Vagina (tissue), 2 donors: ENCODE results near the gene MPND. TPM values are rescaled to one million over a fixed set of nuclear protein-coding genes. Genes with fewer than 3 reads are reported as not detected.
"Not testable (repeated sequence)": the region's sequence is repeated elsewhere in the genome, so short reads cannot be mapped to it uniquely, and the experiment has no call there.

Experiments
- DNase-seq, 2 donors: peaks; one replicate each; pipeline ENCODE4 v3.0.0-alpha.2; 2017; ENCODE audit errors: extremely low spot score in 2 of 2
- H3K27ac ChIP-seq: fragments of 200-600 bp; sonication (generic); one replicate; pipeline ENCODE4 v1.5.1; 2019
- H3K27me3 ChIP-seq: fragments of 200-600 bp; sonication (generic); one replicate; pipeline ENCODE4 v1.5.1; 2019
- H3K36me3 ChIP-seq, 2 donors: fragments of 200-600 bp; sonication (generic); one replicate each; pipeline ENCODE4 v1.5.1; 2017 to 2019
- H3K4me1 ChIP-seq: fragments of 200-600 bp; sonication (generic); one replicate; pipeline ENCODE4 v1.5.1; 2019
- H3K4me3 ChIP-seq, 2 donors: fragments of 200-600 bp; sonication (generic); 1 replicate in 1 of 2; 2 replicates in 1 of 2; pipeline ENCODE4 v1.5.1; 2016 to 2019
- H3K9me3 ChIP-seq: fragments of 200-600 bp; sonication (generic); one replicate; pipeline ENCODE4 v1.5.1; 2019
- CTCF ChIP-seq, 3 experiments: fragments of 450-650 bp in 2 of 3; fragments of 200-600 bp in 1 of 3; sonication (generic) in 1 of 3; IDR thresholded peaks; one replicate each; pipeline ENCODE4 v1.5.1; 2017 to 2019; ENCODE audit warnings: antibody characterized with exemption in 3 of 3, mild to moderate bottlenecking in 2 of 3, moderate library complexity in 2 of 3
- POLR2A ChIP-seq, 2 donors: fragments of 450-650 bp; IDR thresholded peaks; one replicate each; pipeline ENCODE4 v1.6.1; 2017; ENCODE audit warnings: antibody characterized with exemption in 2 of 2, mild to moderate bottlenecking in 2 of 2, moderate library complexity in 2 of 2
- POLR2AphosphoS5 ChIP-seq, 2 donors: sonication (generic); formaldehyde crosslinking; IDR thresholded peaks; one replicate each; pipeline ENCODE4 v1.9.0; 2017; ENCODE audit warnings: antibody characterized with exemption in 2 of 2, mild to moderate bottlenecking in 2 of 2, low read depth in 1 of 2; ENCODE audit not compliant: insufficient read depth in 1 of 2
- intact Hi-C: fragments of 100-400 bp; cut with DNase I; formaldehyde crosslinking; loops from one replicate; pipeline ENCODE4 v1.15.1; 2023
- total RNA-seq: library from RNA; depleted of rRNA; stranded (reverse); fragments of >200 nt; gene quantifications from one replicate; pipeline ENCODE4 v1.2.3, GENCODE V29; 2016

MPND gene
- total RNA-seq, 1 donor from 2014 or later, result 10.1 TPM

GRCh38 chr19:4346020-4346383 lies 2.6 kb downstream of the MPND start:
- no peak overlapping the region for H3K27ac ChIP-seq
- no peaks in the 10 kb centered on the region for H3K9me3 ChIP-seq
- intact Hi-C loops, result no loop called here
- TF ChIP-seq CTCF (IDR thresholded peaks at IDR 0.05), result no peak
- no peak for TF ChIP-seq POLR2A (IDR thresholded peaks at IDR 0.05)
- no peak for TF ChIP-seq POLR2AphosphoS5 (IDR thresholded peaks at IDR 0.05; ENCODE audit: insufficient read depth in 1 of 2, low read depth in 1 of 2)
- H3K4me3 ChIP-seq, result no peak overlapping the region
- peaks cover 12% of the 10 kb centered on the region for H3K4me1 ChIP-seq
- no peaks in the 10 kb centered on the region for H3K27me3 ChIP-seq
- H3K36me3 ChIP-seq, result peaks cover 0 to 12% of the 10 kb centered on the region in 2 donors
- DNase-seq, result no peak

- Histone ChIP-seq H3K4me1 (peaks cover 7% of the 10 kb centered on the region), H3K36me3 (peaks cover 0 to 12% of the 10 kb centered on the region in 2 donors), H3K4me3 (no peak overlapping the region), H3K27me3 (no peaks in the 10 kb centered on the region), H3K27ac (no peak overlapping the region), H3K9me3 (no peaks in the 10 kb centered on the region)
- no peak for DNase-seq
- no peak for TF ChIP-seq CTCF (IDR thresholded peaks at IDR 0.05)
- TF ChIP-seq POLR2A (IDR thresholded peaks at IDR 0.05), result no peak
- TF ChIP-seq POLR2AphosphoS5 (IDR thresholded peaks at IDR 0.05; ENCODE audit: insufficient read depth in 1 of 2, low read depth in 1 of 2), result no peak
- intact Hi-C loops, result no loop called here
Observed at GRCh38 chr19:4347521-4347920, 4.2 kb downstream of the MPND start.

GRCh38 chr19:4349225-4349624 lies 5.9 kb downstream of the MPND start:
- DNase-seq, H3K4me1 ChIP-seq, H3K9me3 ChIP-seq, H3K27ac ChIP-seq, H3K27me3 ChIP-seq, intact Hi-C loops, H3K4me3 ChIP-seq: not testable (repeated sequence)
- peaks cover 0 to 12% of the 10 kb centered on the region in 2 donors for H3K36me3 ChIP-seq

- Histone ChIP-seq H3K36me3 (peaks cover 0 to 12% of the 10 kb centered on the region in 2 donors), H3K27me3 (no peaks in the 10 kb centered on the region), H3K4me3 (no peak overlapping the region), H3K9me3 (no peaks in the 10 kb centered on the region), H3K4me1 (no peaks in the 10 kb centered on the region), H3K27ac (no peak overlapping the region)
- intact Hi-C loops, result no loop called here
- TF ChIP-seq CTCF (IDR thresholded peaks at IDR 0.05) (no peak), POLR2AphosphoS5 (IDR thresholded peaks at IDR 0.05; ENCODE audit: insufficient read depth in 1 of 2, low read depth in 1 of 2) (no peak), POLR2A (IDR thresholded peaks at IDR 0.05) (no peak)
- no peak for DNase-seq
Observed at GRCh38 chr19:4350111-4350510, 6.7 kb downstream of the MPND start.

- Histone ChIP-seq H3K36me3 (peaks cover 0 to 11% of the 10 kb centered on the region in 2 donors), H3K9me3 (no peaks in the 10 kb centered on the region), H3K4me3 (no peak overlapping the region), H3K4me1 (no peaks in the 10 kb centered on the region), H3K27me3 (no peaks in the 10 kb centered on the region), H3K27ac (no peak overlapping the region)
- intact Hi-C loops, result no loop called here
- DNase-seq, result no peak
- no peak for TF ChIP-seq POLR2A (IDR thresholded peaks at IDR 0.05)
- no peak for TF ChIP-seq CTCF (IDR thresholded peaks at IDR 0.05)
- TF ChIP-seq POLR2AphosphoS5 (IDR thresholded peaks at IDR 0.05; ENCODE audit: insufficient read depth in 1 of 2, low read depth in 1 of 2), result no peak
Observed at GRCh38 chr19:4350726-4351125, 7.4 kb downstream of the MPND start.

GRCh38 chr19:4352701-4353121 lies 9.3 kb downstream of the MPND start:
- H3K27me3 ChIP-seq, result no peaks in the 10 kb centered on the region
- no peak overlapping the region for H3K27ac ChIP-seq
- no peaks in the 10 kb centered on the region for H3K9me3 ChIP-seq
- no peak for TF ChIP-seq POLR2AphosphoS5 (IDR thresholded peaks at IDR 0.05; ENCODE audit: insufficient read depth in 1 of 2, low read depth in 1 of 2)
- peak in 1 of 3 experiments; percentile 72 for TF ChIP-seq CTCF (IDR thresholded peaks at IDR 0.05)
- no peak for TF ChIP-seq POLR2A (IDR thresholded peaks at IDR 0.05)
- DNase-seq, result no peak
- intact Hi-C loops, result no loop called here
- H3K36me3 ChIP-seq, result peaks cover 0 to 11% of the 10 kb centered on the region in 2 donors
- H3K4me1 ChIP-seq, result no peaks in the 10 kb centered on the region
- no peak overlapping the region for H3K4me3 ChIP-seq
